HAP-1 (cell line): ENCODE measurements around the gene ASF1A.

Experiments
- DNase-seq, 2 experiments: peaks; one replicate each; pipeline ENCODE4 v3.0.0-alpha.2; 2016 to 2020; ENCODE audit warnings: low spot score in 2 of 2
- H3K27me3 ChIP-seq: fragments of 250-450 bp; sonication (Bioruptor Pico); 2 replicates; pipeline ENCODE4 v1.5.1; 2020; ENCODE audit warnings: low read depth, mild to moderate bottlenecking, moderate library complexity
- H3K36me3 ChIP-seq: fragments of 250-450 bp; sonication (Bioruptor Pico); replicated peaks from 2 replicates; pipeline ENCODE4 v1.5.1; 2020; ENCODE audit warnings: mild to moderate bottlenecking
- H3K4me1 ChIP-seq: fragments of 250-450 bp; sonication (Bioruptor Pico); 2 replicates; pipeline ENCODE4 v1.5.1; 2020; ENCODE audit warnings: mild to moderate bottlenecking
- H3K4me3 ChIP-seq: fragments of 250-450 bp; sonication (Bioruptor Pico); 2 replicates; pipeline ENCODE4 v1.5.1; 2020; ENCODE audit warnings: mild to moderate bottlenecking, moderate library complexity
- H3K9me3 ChIP-seq: fragments of 250-450 bp; sonication (Bioruptor Pico); 2 replicates; pipeline ENCODE4 v1.5.1; 2020; ENCODE audit warnings: mild to moderate bottlenecking, moderate library complexity
- in situ Hi-C: fragments of 300-500 bp; cut with MboI; formaldehyde crosslinking; loops from 3 replicates; pipeline ENCODE4 v1.14.3; 2020; ENCODE audit warnings: low sequenced_read_pairs, inconsistent platforms, mixed read lengths

ASF1A gene

DNA sequence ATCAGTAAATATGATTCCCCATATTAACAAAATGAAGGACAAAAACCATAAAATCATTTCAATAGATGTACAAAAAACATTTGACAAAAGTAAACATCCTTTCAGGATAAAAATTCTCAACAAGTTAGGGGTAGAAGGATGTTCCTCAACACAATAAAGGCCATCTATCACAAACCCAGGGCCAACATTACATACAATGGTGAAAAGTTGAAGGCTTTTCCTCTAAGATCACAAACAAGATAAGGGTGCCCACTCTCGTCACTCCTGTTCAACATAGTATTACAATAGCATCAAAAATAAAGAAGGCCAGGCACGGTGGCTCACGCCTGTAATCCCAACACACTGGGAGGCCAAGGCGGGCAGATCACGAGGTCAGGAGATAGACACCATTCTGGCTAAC lies 22.6 kb upstream of the ASF1A start:
- Histone ChIP-seq H3K27me3 (no peaks in the 10 kb centered on the region), H3K9me3 (no peaks in the 10 kb centered on the region), H3K4me1 (no peaks in the 10 kb centered on the region), H3K4me3 (no peak overlapping the region), H3K36me3 (no peaks in the 10 kb centered on the region)
- in situ Hi-C loops: no loop called here
- DNase-seq: no peak

DNA sequence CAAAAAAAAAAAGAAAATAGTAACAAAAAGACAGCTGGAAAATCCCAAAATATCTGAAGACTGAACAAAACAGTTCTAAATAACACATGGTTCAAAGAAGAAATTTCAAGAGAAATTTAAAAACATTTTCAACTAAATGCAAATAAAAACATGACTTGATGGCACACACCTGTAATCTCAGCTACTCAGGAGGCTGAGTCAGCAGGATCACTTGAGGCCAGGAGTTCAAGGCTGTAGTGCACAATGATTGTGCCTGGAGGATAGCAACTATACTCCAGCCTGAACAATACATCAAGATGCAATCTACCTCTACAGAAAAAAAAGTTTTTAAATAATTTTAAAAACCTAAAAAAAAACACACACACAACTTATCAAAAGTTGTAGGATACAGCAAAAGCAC lies 21.6 kb upstream of the ASF1A start:
- no peak for DNase-seq
- H3K36me3 ChIP-seq: no peaks in the 10 kb centered on the region
- no peaks in the 10 kb centered on the region for H3K4me1 ChIP-seq
- no peak overlapping the region for H3K4me3 ChIP-seq
- no peaks in the 10 kb centered on the region for H3K27me3 ChIP-seq
- in situ Hi-C loops: no loop called here
- H3K9me3 ChIP-seq: no peaks in the 10 kb centered on the region

DNA sequence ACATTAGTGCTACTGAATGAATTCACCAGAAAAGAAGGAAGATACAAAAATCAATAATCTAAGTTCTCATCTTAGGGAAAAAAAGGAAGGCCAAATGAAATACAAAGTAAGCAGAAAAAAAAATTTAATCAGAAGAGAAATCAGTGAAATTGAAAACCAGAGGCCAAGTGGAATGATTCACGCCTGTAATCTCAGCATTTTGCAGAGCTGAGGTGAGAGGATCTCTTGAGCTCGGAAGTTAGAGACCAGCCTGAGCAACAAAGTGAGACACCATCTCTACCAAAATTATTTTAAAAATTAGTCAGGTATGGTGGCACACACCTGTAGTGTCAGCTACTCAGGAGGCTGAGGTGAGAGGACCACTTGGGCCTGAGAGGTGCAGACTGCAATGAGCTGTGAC lies 21.2 kb upstream of the ASF1A start:
- H3K27me3 ChIP-seq: no peaks in the 10 kb centered on the region
- H3K4me1 ChIP-seq: no peaks in the 10 kb centered on the region
- DNase-seq: no peak
- H3K4me3 ChIP-seq: no peak overlapping the region
- H3K9me3 ChIP-seq: no peaks in the 10 kb centered on the region
- in situ Hi-C loops: no loop called here
- H3K36me3 ChIP-seq: no peaks in the 10 kb centered on the region

DNA sequence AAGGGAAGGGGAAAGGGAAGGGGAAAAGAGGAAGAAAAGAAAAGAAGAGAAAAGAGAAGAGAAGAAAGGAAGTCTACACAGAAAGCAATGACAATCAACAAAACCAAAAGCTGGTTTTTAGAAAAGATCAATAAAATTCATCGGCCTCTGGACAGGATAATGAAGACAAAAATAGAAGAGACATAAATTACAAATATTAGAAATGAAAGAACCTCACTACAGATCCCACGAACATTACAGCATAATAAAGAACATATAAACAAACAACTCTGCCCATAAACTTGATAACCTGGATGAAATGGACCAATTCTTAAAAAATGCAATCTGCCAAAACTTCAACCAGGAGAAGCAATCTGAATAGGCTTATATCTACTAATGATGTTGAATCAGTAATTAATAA lies 20.7 kb upstream of the ASF1A start:
- DNase-seq: no peak
- in situ Hi-C loops: no loop called here
- Histone ChIP-seq H3K4me1 (no peaks in the 10 kb centered on the region), H3K27me3 (no peaks in the 10 kb centered on the region), H3K36me3 (no peaks in the 10 kb centered on the region), H3K9me3 (no peaks in the 10 kb centered on the region), H3K4me3 (no peak overlapping the region)

DNA sequence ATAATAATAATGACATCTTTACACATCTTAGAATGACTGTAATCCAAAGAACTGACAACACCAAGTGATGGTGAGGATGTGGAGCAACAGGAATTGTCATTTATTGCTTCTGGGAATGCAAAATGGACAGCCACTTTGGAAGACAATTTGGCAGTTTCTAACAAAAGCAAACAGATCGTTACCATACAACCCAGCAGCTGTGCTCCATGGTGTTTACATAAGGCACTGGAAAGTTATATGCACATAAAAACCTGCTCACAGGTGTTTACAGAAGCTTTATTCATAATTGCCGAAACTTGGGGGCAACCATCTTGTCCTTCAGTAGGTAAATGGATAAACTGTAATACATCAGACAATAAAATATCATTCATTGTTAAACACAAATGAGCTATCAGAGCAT lies 18.3 kb upstream of the ASF1A start:
- in situ Hi-C loops: no loop called here
- no peak for DNase-seq
- no peak overlapping the region for H3K4me3 ChIP-seq
- H3K4me1 ChIP-seq: no peaks in the 10 kb centered on the region
- no peaks in the 10 kb centered on the region for H3K36me3 ChIP-seq
- H3K27me3 ChIP-seq: no peaks in the 10 kb centered on the region
- H3K9me3 ChIP-seq: no peaks in the 10 kb centered on the region

DNA sequence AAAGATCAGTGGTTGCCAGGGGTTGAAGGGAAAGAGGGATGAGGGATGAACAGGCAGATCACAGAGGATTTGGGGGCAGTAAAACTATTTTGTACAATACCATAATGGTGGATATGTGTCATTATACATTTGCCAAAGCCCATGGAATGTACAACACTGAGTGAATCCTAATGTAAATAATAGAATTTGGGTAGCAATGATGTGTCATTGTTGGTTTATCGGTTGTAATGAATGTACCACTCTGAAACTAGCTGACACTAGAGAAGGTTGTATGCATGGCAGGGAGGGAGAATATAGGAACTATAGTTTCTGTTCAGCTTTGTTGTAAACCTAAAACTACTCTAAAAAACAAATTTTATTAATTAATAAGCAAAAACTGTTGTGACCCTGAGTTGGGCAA lies 17.8 kb upstream of the ASF1A start:
- no peak overlapping the region for H3K4me3 ChIP-seq

DNA sequence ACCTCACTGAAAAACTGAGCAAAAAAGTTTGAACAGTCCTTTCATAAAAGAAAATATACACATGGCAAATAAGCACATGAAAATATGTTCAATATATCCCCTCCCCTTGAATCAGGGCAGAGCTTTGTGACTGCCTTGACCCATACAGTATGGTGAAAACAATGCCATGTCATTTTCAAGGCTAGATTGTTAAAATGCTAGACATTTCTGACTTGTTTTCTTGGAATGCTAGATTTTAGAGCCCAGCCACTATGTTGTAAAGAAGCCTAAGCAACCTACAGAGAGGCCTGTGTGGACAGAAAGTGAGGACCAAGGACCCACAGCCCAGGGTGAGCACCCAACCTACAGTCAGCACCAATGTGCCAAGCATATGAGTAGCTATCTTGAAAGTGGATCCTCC lies 17.1 kb upstream of the ASF1A start:
- H3K36me3 ChIP-seq: no peaks in the 10 kb centered on the region
- no peak overlapping the region for H3K4me3 ChIP-seq
- no peaks in the 10 kb centered on the region for H3K4me1 ChIP-seq
- H3K27me3 ChIP-seq: no peaks in the 10 kb centered on the region
- H3K9me3 ChIP-seq: no peaks in the 10 kb centered on the region
- DNase-seq: no peak
- in situ Hi-C loops: no loop called here

More for the DNA sequence above, 17.8 kb upstream of the ASF1A start:
- no peak for DNase-seq
- Histone ChIP-seq H3K9me3 (no peaks in the 10 kb centered on the region), H3K27me3 (no peaks in the 10 kb centered on the region), H3K36me3 (no peaks in the 10 kb centered on the region), H3K4me1 (no peaks in the 10 kb centered on the region)
- in situ Hi-C loops: no loop called here

DNA sequence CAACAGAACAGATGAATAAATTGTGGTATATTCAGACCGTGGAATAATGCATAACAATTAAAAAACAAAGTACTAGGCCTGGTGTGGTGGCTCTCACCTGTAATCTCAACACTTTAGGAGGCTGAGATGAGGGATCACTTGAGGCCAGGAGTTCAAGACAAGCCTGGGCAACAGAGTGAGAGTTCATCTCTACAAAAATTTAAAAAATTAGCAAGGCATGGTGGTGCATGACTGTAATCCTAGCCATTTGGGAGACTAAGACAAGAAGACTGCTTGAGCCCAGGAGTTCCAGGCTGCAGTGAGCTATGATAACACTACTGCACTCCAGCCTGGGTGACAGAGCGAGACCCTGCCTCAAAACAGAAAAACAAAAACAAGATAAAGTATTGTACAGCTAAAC lies 16.1 kb upstream of the ASF1A start:
- Histone ChIP-seq H3K4me3 (no peak overlapping the region), H3K36me3 (no peaks in the 10 kb centered on the region), H3K27me3 (no peaks in the 10 kb centered on the region), H3K4me1 (no peaks in the 10 kb centered on the region), H3K9me3 (no peaks in the 10 kb centered on the region)
- DNase-seq: no peak
- in situ Hi-C loops: no loop called here

DNA sequence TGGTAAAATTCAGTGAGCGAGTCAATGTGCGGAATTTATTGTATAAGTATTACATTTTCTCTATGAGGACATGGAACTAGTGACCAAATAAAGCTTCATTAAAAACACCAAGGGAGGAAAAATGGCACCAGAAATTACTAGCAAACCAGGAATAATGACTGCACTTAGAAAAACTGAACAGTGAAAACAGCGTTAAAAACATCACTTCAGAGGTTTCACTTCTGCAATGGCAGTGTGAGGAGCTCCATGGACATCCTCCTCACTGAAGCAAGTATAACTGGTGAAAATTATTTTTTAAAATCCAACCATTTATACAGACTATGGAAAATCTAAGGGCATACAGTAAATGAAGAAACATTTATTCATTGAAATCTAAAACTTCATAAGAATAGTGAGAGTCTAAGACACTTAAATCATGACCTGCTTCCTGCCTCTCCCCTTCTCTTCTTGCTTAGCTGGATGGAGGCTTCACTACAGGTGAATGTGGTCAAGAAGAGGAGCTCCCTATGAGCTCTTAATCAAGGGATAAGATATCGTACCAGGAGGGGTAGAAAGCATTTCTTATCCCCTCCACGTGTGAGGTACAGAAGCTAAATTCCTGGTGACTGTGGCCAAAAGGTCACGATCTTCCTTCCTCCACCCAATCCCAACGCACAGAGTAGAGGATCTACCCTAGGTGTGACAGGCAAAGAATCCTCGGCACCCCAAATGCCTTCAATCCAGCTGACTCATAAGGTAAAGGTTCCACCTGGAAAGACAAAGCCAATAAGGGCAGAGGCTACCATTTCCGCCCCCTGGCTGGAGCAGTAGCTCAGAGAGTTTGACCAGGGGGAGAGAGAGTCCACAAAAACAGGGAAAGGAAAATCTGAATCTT lies 12.3 kb upstream of the ASF1A start:
- Histone ChIP-seq H3K27me3 (no peaks in the 10 kb centered on the region), H3K9me3 (no peaks in the 10 kb centered on the region), H3K4me1 (no peaks in the 10 kb centered on the region), H3K36me3 (no peaks in the 10 kb centered on the region), H3K4me3 (no peak overlapping the region)
- in situ Hi-C loops: no loop called here
- no peak for DNase-seq

DNA sequence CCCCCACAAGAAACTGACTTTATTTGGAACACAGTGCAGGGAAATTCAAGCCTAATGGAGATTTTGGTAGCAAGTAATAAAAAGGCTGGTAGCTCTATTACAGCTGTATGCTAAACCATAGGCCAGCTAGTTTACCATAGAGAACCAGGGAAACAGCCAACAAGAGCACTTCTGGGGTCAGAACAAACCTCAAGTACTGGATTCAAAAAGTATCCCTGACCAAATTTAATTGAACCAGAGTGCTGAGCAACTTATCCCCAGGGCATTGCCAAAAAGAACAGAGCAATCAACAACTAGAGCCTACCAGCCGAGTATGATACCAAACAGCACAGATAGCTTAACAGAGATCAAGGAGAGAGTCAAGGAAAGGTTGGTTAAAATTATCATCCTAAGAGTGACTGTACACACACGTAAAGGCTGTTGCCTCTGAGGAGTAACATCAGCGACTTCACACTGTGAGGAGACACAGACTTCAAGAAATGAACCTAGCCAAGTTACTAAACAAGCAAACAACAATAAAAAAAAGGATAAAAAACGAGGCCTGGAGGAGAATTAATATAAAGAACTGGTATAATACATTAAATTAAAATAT lies 11.5 kb upstream of the ASF1A start:
- in situ Hi-C loops: no loop called here

DNA sequence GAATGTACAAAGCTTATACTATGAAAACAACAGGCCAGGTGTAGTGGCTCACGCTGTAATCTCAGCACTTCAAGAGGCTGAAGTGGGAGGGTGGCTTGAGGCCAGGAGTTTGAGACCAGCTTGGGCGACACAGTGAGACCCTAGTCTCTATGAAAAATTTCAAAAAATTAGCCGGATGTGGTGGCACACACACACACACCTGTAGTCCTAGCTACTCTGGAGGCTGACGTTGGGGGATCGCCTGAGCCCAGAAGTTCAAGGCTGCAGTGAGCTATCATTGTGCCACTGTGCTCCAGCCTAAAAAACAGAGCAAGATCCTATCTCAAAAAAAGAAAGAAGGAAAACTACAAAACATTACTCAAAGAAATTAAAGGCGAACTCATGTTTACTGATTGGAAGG lies 7.3 kb upstream of the ASF1A start:
- H3K36me3 ChIP-seq: no peaks in the 10 kb centered on the region
- H3K9me3 ChIP-seq: no peaks in the 10 kb centered on the region
- H3K4me3 ChIP-seq: no peak overlapping the region
- DNase-seq: no peak
- H3K4me1 ChIP-seq: no peaks in the 10 kb centered on the region
- H3K27me3 ChIP-seq: no peaks in the 10 kb centered on the region
- in situ Hi-C loops: no loop called here

More for the DNA sequence above, 11.5 kb upstream of the ASF1A start:
- no peak for DNase-seq
- Histone ChIP-seq H3K4me1 (no peaks in the 10 kb centered on the region), H3K27me3 (no peaks in the 10 kb centered on the region), H3K4me3 (no peak overlapping the region), H3K9me3 (no peaks in the 10 kb centered on the region), H3K36me3 (no peaks in the 10 kb centered on the region)

DNA sequence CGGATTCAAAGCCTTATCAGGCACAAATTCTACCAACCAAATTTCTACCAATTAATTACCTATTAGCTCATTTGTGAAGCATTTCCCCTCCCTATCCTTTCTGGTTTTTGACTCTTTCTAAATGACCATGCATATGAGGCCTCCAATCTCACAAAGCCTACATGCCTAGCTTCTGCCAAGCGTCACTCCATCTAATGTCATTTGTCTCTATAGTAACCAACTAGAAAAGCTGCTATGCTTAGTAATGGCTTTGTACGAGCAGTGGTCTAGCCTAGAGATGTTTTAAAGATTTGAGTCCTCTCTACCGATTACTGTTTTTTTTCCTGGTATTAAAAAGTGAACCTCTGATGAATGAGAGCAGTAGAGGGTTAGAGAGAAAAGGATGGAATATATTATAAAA lies 4.8 kb upstream of the ASF1A start:
- no peaks in the 10 kb centered on the region for H3K27me3 ChIP-seq
- H3K9me3 ChIP-seq: no peaks in the 10 kb centered on the region
- no peak for DNase-seq
- no peaks in the 10 kb centered on the region; the same call in 1 of the 2 replicates for H3K36me3 ChIP-seq
- peaks cover 4% of the 10 kb centered on the region for H3K4me1 ChIP-seq
- H3K4me3 ChIP-seq: no peak overlapping the region
- in situ Hi-C loops: no loop called here

DNA sequence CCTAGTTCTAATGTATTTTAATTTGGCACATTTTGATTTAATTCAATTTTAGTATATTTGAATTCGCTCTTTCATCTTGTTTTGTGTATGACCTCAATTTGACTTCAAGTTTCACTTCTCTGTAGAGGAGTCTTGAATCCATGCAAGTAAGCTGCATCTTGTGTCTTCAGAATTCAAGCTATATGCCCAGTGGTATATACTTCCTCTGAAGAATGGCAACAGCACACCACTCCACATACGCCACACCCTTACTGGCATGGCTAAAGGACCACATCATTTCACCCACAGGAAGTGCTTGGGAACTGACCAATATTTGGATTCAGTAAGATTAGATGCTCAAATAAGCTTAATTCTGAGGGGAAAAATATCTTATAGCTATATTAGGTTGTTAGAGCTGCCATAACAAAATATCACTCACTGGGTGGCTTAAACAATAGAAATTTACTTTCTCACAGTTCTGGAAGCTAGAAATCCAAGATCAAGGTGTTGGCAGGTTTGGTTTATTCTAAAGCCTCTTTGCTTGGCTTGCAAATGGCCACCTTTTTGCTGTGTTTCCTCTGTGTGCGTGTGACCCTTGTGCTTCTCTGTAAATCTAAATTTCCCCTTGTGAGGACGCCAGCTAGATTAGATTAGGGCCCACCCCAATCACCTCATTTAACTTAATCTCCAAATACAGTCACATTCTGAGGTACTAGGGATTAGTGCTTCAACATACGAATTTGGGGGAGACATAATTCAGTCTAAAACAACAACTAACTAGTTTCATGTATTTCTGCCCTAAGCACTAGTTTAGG lies 2.8 kb upstream of the ASF1A start:
- DNase-seq: no peak
- no peaks in the 10 kb centered on the region for H3K9me3 ChIP-seq
- no peaks in the 10 kb centered on the region for H3K27me3 ChIP-seq
- no peak overlapping the region for H3K4me3 ChIP-seq
- H3K4me1 ChIP-seq: peaks cover 4% of the 10 kb centered on the region
- in situ Hi-C loops: no loop called here
- H3K36me3 ChIP-seq: no peaks in the 10 kb centered on the region; the same call in 1 of the 2 replicates
